K562 (cell line): Measurements from ENCODE around the gene ZSWIM4. TPM values are rescaled to one million over a fixed set of nuclear protein-coding genes. Genes with fewer than 3 reads are reported as not detected.

ENCODE experiments used
- ARID1B ChIP-seq: fragments of 450-650 bp; IDR thresholded peaks from 2 replicates; pipeline ENCODE4 v1.6.1; 2016; ENCODE audit warnings: antibody characterized with exemption, mild to moderate bottlenecking, inconsistent platforms
- ASH1L ChIP-seq: fragments of 450-650 bp; IDR thresholded peaks from 2 replicates; pipeline ENCODE4 v1.6.1; 2018; ENCODE audit warnings: borderline replicate concordance, mild to moderate bottlenecking, low read depth; ENCODE audit not compliant: partially characterized antibody
- CBFA2T2 ChIP-seq: fragments of 450-650 bp; conservative IDR thresholded peaks from 2 replicates; pipeline ENCODE4 v1.6.1; 2017; ENCODE audit warnings: mild to moderate bottlenecking
- CBFA2T3 ChIP-seq: fragments of 450-650 bp; IDR thresholded peaks from 2 replicates; pipeline ENCODE4 v1.6.1; 2017
- CREM ChIP-seq: IDR thresholded peaks from 2 replicates; pipeline ENCODE4 v1.6.1; 2014; ENCODE audit warnings: antibody characterized with exemption, low read depth
- CUX1 ChIP-seq: fragments of 200-800 bp; sonication (Bioruptor generic); IDR thresholded peaks from 2 replicates; pipeline ENCODE4 v1.6.1; 2016; ENCODE audit warnings: missing genetic modification characterization, missing compliant biosample characterization
- EP300 ChIP-seq: IDR thresholded peaks from 2 replicates; pipeline ENCODE4 v1.6.1; 2012; ENCODE audit warnings: low read length, improper control_type of control experiment
- ESRRB ChIP-seq: fragments of 250-450 bp; sonication (Bioruptor Pico); IDR thresholded peaks from 2 replicates; pipeline ENCODE4 v1.5.0; 2020; ENCODE audit warnings: mild to moderate bottlenecking, moderate library complexity, borderline replicate concordance
- JUND ChIP-seq, 2 experiments: IDR thresholded peaks; 2 replicates in 1 of 2; 3 replicates in 1 of 2; pipeline ENCODE4 v1.6.1; 2011; ENCODE audit warnings: borderline replicate concordance in 2 of 2, low read depth in 2 of 2, low read length in 2 of 2, improper control_type of control experiment in 1 of 2, missing biosample characterization in 1 of 2, missing genetic modification characterization in 1 of 2, missing genetic modification reagents in 1 of 2
- POLR3A ChIP-seq: IDR thresholded peaks from 2 replicates; pipeline ENCODE4 v1.6.1; 2011; ENCODE audit warnings: borderline replicate concordance, mild to moderate bottlenecking, moderate library complexity; ENCODE audit not compliant: insufficient read length, insufficient read depth; ENCODE audit errors: extremely low read depth
- RBM34 ChIP-seq: fragments of 200-400 bp; formaldehyde crosslinking; IDR thresholded peaks from 2 replicates; pipeline ENCODE4 v1.6.1; 2018; ENCODE audit warnings: low read length, borderline replicate concordance; ENCODE audit not compliant: insufficient read depth
- RFX5 ChIP-seq: IDR thresholded peaks from 2 replicates; pipeline ENCODE4 v1.6.1; 2011; ENCODE audit warnings: low read depth, mild to moderate bottlenecking, improper control_type of control experiment, low read length
- SMARCA4 ChIP-seq: fragments of 450-650 bp; IDR thresholded peaks from 2 replicates; pipeline ENCODE4 v1.6.1; 2016
- TAL1 ChIP-seq: fragments of 450-650 bp; IDR thresholded peaks from 2 replicates; pipeline ENCODE4 v1.6.1; 2016; ENCODE audit warnings: mild to moderate bottlenecking
- TFE3 ChIP-seq: fragments of 450-650 bp; formaldehyde crosslinking; IDR thresholded peaks from 2 replicates; pipeline ENCODE4 v1.4.0; 2020; ENCODE audit warnings: mild to moderate bottlenecking, mixed read lengths
- YBX1 ChIP-seq: fragments of 450-650 bp; IDR thresholded peaks from 2 replicates; pipeline ENCODE4 v1.7.1; 2016; ENCODE audit warnings: mild to moderate bottlenecking
- ZNF436 ChIP-seq: fragments of 250-450, 450-650 bp; sonication (Bioruptor Pico); formaldehyde crosslinking; IDR thresholded peaks from 2 replicates; pipeline ENCODE4 v1.7.0; 2020; ENCODE audit warnings: mild to moderate bottlenecking
- polyA plus RNA-seq, 8 experiments: library from polyadenylated mRNA; depleted of rRNA in 4 of 8; stranded (reverse) in 5 of 8; unstranded in 3 of 8; fragments of >200 nt; fragmentation: Nextera tagmentation in 2 of 8; fragmentation: Illumina TruSeq in 1 of 8; extraction: Ambion mirVana in 2 of 8; extraction: Trizol in 1 of 8; gene quantifications; 2 replicates each; pipeline versions ENCODE4 v1.2.1 to v1.2.3, GENCODE V29; 2011 to 2014; ENCODE audit warnings: inconsistent platforms in 1 of 8, missing spikeins in 1 of 8
- total RNA-seq, 7 experiments: library from RNA; depleted of rRNA in 6 of 7; stranded (reverse); fragments of >200 nt in 6 of 7; fragmentation: Illumina TruSeq in 2 of 7; extraction: Trizol in 2 of 7; gene quantifications; 2 replicates each; pipeline versions ENCODE4 v1.2.1 to v1.2.3, GENCODE V29; 2011 to 2021; ENCODE audit warnings: low replicate concordance in 1 of 7

ZSWIM4 gene
- total and polyA plus RNA-seq, 9 of the 15 experiments (the other 6 are each of a cell fraction or from before 2014, with no cell fraction given): 0.25 to 3.7 (median 0.79) TPM; not detected in 2

- TF ChIP-seq CUX1 (CRISPR knock-in tag): no peak
- TF ChIP-seq ARID1B: peak; percentile 64
- TF ChIP-seq CREM: 0 out of 2 replicates have a peak, but pooled peaks have one; percentile 23
- no peak for TF ChIP-seq ZNF436
- no peak for TF ChIP-seq YBX1
- TF ChIP-seq ESRRB: no peak
- no peak for TF ChIP-seq POLR3A
- no peak for TF ChIP-seq CBFA2T3
- no peak for TF ChIP-seq JUND (IDR thresholded peaks at IDR 0.05; ENCODE audit: borderline replicate concordance, low read depth, low read length)
- TF ChIP-seq JUND (tag; IDR thresholded peaks at IDR 0.05; ENCODE audit: borderline replicate concordance, low read depth, low read length): peak; percentile 12; the same call in 1 of the 3 replicates
- no peak for TF ChIP-seq TAL1
- peak; percentile 66 for TF ChIP-seq SMARCA4
- TF ChIP-seq RBM34: no peak
- 0 out of 2 replicates have a peak, but pooled peaks have one; percentile 17 for TF ChIP-seq EP300
- TF ChIP-seq RFX5: no peak
- TF ChIP-seq ASH1L: no peak
- no peak for TF ChIP-seq CBFA2T2
- TF ChIP-seq TFE3 (CRISPR knock-in tag): no peak
Observed at GRCh38 chr19:13856497-13856896, 61.3 kb downstream of the ZSWIM4 start (continued).
